Measurements from ENCODE around the gene FNDC10.
"Not testable (repeated sequence)": the region's sequence is repeated elsewhere in the genome, so short reads cannot be mapped to it uniquely, and the experiment has no call there.

- TF ChIP-seq POLR2AphosphoS5 (IDR thresholded peaks at IDR 0.05; ENCODE audit: low read depth, low read length); TAF1 (IDR thresholded peaks at IDR 0.05; ENCODE audit: borderline replicate concordance, low read depth, low read length): not testable (repeated sequence)
Measured at GRCh38 chr1:1595341-1595740, 4.6 kb downstream of the FNDC10 start.
